GM19240 (cell line): ENCODE measurements around the gene DENND6B.
A peak's percentile ranks its signal among the peaks of the same experiment; 100 is the strongest.

Experiments
- DNase-seq: peaks from one replicate; pipeline ENCODE4 v3.0.0; 2011; ENCODE audit warnings: low spot score; ENCODE audit not compliant: insufficient read length

DENND6B gene

DNA sequence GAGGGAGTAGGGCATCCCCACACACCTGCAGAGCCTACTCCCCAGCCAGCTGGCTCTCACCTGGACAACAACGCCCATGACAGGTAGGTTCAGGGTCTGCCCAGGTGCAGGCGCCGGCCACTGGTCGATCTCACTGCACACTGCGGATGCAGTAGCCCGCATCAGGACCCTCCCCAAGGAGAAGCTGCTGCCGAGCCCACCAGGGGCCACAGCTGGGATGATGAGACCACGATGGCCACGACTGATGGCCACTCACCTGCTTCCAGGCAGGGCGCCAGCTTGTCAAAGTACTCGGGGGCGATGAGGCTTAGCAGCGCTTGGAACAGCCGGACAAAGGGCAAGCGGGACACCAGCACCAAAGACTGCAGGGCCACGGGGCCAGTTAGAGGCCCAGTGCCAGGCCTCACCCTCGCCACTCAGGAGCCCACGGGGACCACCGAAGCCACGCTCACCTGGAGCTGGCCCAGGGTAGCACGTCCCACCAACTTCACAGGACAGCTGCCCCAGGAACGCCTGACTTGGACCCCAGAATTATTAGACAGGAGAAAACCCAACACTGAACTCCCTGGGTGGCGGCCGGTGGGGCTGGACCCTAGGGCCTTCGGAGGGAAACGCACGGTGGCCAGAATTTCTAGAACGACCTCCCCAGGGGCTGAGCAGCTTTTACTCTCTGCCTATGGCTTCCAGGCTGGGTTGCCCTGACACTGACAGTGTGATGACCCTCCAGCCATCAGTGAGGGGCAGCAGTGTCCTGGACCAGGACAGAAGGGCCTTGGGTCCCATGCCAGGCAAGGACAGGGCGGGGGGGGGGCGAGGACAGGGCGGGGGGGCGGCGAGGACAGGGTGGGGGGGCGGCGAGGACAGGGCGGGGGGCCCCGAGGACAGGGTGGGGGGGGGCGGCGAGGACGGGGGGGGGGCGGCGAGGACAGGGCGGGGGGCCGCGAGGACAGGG, 10.4 kb downstream of the DENND6B start:
- DNase-seq = no peak

DNA sequence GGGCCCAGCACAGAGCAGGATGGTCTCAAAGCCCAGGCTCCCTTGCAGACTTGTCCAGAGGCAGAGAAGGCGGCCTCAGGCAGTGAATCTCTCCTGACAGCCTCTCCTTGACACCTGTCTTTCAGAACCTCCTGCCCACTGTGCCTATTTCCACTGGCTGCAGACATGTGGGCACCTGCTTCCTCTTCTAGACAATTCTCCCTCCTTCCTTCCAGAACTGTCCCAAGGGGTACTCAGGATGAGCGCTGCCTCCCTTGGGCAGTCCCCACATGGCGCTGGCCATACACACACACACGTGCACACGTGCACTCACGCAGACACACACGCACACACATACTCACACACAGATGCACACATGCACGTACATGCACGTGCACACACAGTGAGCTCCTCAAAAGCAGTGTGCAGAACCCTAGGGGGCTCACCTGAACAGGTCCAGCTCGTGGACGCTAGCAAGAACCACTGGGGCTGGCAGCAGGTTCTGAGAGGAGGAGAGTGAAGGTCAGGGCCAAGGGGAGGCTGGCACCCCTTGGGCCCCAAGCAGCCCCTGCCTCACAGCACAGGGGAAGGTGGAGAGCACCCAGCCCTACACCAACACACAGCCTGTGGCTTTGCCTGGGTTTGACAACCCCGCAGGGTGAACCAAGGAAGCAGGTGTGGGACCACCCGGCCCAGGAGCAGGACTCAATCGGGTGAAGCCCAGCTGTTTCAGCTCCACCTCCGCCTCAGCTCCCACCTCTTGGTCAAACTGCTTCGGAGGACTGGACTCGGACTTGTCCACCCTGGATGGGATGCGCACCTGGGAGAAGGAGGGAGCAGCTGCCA, 11.3 kb downstream of the DENND6B start:
- no peak for DNase-seq

- peak; percentile 85 for DNase-seq
Measured at GRCh38 chr22:50314455-50315288, 12.1 kb downstream of the DENND6B start.

DNA sequence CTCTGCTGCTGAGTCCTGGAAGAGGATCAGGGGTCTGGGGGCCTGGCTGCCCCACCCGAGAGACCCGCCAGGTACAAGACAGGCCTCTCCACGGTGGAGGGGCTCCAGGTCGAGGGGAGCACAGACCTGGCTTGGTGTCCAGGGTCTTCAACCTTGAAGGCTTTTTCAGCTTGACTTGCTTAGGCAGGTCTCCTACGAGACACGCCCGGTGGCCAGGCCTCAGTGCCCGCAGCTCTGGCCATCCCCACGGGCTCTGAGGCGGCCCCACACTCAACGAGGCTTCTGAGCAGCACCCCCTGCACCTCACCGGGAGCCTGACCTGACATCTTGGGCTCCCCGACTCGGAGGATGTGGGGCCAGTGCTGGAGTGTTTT, 12.7 kb downstream of the DENND6B start:
- no peak for DNase-seq

DNA sequence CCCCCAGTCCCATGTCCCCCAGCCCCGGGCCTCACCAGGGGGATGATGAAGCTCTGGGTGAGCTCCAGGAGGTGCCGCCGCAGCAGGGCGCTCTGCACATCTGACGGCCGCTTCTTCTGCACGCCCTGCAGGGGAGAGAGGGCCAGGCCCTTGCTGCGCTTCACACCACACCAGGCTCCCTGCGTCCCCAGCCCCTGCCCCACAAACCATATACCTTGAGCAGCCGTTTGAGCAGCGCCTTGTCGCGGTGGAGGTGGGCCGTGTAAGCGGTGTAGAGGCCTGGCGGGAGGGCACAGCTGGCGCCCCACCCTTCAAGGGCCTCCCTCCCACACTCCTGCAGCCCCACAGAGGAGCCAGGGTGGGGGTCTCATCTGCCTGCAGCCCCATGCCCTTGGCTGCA, 13.2 kb downstream of the DENND6B start:
- no peak for DNase-seq

- no peak for DNase-seq
Measured at GRCh38 chr22:50313021-50313420, 13.8 kb downstream of the DENND6B start.

GRCh38 chr22:50312371-50312770, 14.4 kb downstream of the DENND6B start:
- DNase-seq = no peak

GRCh38 chr22:50311606-50312351, 15.0 kb downstream of the DENND6B start:
- no peak for DNase-seq

GRCh38 chr22:50310949-50311444, 15.8 kb downstream of the DENND6B start:
- no peak for DNase-seq

GRCh38 chr22:50310031-50310722, 16.6 kb downstream of the DENND6B start:
- no peak for DNase-seq

DNA sequence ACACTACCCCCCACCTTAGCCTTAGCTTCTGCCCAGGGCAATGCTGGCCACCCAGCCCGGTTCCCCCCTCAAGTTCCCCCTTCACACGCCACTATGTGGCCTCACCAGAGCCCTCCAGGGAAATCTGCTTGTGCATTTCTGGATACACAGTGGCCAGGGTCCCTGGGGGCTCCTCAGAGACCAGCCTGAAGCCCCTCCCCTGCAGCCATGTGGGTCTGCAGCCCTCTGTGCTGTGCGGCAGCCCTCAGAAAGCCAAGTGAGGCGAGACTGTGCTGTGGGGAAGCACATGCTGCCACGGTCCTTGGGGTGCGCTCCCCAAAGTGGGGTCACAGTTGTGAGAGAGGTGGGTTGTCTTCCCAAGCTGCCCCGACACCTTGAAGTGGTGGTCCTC, 17.2 kb downstream of the DENND6B start:
- DNase-seq = no peak

DNA sequence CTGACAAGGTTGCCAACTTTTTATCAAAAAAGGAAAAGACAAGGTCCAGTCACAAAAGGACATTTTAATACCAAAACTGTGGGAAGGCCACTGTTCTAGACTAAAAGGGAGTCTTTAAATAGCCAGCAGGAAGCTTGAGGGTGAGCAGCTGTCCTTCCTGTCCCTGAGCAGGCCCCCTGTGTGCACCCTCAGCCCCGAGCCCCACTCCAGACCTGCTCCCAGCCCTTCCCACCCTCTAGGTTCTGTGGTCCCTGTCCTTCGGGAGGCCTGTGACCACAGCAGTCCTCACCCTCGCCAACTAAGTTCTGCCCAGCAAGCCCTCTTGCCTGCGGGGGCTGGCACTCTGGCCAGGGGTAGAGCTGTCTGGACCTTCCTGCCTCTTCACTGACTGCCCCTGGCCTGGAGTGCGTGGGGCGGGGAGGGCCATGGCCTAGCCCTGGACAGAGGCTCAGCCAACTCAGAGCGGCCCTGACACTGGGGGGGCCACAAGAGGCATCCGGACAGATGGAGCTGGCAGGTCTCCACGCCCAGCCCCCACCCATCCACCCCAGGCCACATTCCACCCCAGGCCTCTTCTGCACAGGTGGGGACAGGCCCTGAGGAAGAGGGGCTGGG, 17.7 kb downstream of the DENND6B start:
- DNase-seq = no peak

DNA sequence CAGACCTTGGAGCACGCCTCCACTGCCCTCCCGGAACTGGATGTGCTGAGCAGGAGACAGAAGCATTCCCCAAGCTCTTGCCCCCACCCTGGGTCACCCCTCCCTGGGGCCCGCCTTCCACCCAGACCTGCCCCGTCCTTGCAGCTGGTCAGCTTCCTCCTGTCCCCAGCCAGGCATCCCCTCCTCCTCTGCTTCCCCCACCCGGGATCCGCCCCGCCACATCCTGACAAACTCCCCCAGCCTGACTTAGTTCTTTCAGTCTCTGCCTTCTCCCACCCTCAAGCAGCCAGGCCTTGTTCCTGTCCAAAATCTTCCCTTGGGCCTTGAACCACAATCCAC, 18.2 kb downstream of the DENND6B start:
- DNase-seq = no peak

DNA sequence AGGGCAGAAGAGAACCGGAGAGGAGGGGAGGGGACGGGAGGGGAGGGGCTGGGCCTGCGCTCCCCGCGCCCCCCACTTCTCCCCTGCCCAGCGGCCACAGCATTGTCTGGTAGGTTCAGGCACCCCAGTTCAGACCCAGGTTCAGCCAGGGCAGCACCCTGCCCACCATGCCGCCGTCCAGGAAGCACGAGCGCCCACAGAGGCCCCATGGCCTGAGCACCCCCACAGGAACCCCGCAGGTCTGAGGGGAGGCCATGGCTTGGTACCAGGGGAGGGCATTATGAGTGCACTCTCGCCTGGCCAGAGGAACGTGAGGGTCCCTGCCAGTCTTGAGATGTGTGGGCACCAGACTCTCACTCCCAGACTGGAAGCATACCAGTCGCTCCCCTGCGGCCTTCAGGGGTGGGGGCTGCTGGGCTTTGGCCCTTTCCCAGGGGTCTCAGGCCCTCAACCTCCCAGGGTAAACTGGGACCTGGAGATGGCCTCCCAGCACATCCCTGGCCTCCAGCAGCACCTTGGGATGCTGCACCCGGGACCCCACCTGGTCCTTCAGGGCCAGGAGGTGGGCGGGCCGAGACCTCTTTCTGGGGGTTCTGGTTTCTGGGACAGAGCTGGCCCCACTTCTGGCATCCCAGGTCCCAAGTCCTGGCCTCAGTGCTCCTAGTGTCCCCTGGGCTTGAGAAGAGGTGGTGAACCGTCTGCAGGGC, 18.8 kb downstream of the DENND6B start:
- no peak for DNase-seq

GRCh38 chr22:50306753-50307749, 19.8 kb downstream of the DENND6B start, which contains the start of gene PLXNB2:
Gene PLXNB2 (minus strand): TSS chr22:50307646. CDS start chr22:50290584, 17,062 bp downstream.
- DNase-seq = peak; percentile 70

DNA sequence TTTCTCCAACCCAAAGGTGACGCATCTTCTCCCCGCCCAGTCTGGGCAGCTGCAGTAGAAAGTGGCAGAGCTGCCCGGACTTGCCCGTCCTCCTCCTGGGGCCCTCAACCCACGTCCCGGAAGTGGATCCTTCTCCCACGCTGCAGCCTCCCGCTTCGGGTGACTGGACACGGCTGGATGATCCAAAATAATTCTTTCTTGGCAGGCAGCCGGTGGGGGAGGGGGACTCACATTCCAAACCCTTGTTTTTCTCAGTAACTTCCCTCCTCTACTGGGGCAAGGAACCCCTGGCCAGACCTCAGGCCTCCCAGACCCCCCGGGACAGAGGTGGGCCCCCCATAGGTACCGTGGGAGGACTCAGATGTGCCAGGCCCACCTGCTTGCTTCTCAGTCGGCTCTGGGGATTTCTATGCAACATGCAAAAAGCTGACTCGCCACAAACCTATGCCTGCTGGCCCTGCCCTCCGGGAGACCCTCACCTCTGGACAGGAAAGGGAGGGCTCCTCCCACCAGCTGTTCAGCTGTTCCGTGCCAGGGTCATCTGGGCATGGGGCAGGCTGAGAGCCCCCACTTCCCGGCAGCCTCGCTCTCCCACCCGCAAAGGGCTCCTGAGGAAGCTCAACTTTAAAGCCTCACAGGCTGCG, 20.8 kb downstream of the DENND6B start:
- DNase-seq = peak; percentile 64

- no peak for DNase-seq
Measured at GRCh38 chr22:50305393-50305922, 21.4 kb downstream of the DENND6B start.
